ENCODE data around the gene SSUH2.
"Not testable (repeated sequence)": the region's sequence is repeated elsewhere in the genome, so short reads cannot be mapped to it uniquely, and the experiment has no call there.

The SSUH2 gene, protein sequence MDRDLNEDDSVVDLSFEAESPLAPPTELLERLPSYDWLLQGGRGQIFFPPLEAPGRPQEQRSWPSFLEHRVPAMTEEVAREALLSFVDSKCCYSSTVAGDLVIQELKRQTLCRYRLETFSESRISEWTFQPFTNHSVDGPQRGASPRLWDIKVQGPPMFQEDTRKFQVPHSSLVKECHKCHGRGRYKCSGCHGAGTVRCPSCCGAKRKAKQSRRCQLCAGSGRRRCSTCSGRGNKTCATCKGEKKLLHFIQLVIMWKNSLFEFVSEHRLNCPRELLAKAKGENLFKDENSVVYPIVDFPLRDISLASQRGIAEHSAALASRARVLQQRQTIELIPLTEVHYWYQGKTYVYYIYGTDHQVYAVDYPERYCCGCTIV

DNA sequence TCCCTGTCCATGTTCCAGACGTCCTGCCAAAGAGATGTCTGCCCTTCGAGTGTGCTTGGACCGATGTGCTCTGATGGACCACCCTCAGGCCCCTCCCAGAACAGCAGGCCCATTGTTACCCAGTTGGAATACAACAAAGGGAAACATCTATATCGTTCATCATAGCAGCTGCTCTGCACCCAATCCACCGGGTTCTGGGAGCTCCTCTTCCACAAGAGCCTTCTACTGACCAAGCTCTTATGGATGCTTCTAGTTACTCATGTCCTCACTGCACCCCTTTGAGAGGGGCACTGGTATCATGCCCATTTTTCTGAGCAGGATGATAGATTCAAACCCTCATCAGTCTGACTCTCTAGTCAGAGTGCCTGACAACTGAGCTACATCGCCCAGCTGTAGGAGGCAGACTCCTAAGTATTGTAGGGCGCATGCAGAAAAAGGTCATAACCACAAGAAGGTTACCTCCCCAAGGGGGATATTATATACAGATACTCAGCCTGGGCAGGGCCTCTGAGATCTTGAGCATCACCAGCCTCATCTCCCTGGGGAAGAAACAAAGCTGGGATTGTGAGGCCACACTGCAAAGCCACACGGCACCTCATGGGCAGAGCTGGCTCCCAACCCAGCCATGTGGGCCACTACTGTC is at the start of gene SSUH2:
Gene SSUH2 (minus strand): TSS at position 51 of the 643 bp plus-strand sequence. CDS start 40 bp downstream, at position 11.
- DNase-seq (ENCODE audit: low read depth in 3 of 3, low spot score in 1 of 3): no peak

DNA sequence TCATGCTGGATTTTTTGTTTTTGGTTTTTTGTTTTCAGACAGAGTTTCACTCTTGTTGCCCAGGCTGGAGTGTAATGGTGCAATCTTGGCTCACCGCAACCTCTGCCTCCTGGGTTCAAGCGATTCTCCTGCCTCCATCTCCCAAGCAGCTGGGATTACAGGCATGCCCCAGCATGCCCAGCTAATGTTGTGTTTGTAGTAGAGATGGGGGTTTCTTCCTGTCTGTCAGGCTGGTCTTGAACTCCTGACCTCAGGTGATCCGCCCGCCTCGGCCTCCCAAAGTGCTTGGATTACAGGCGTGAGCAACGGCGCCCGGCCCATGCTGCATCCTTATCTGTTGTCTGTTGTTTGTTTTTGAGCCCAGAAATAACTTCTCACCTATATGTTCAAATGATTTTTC is 46.7 kb upstream of the SSUH2 start:
- not testable (repeated sequence) for DNase-seq (ENCODE audit: low read depth in 3 of 3, low spot score in 1 of 3)

GRCh38 chr3:8684992-8685391 is 40.4 kb upstream of the SSUH2 start:
- not testable (repeated sequence) for DNase-seq (ENCODE audit: low read depth in 3 of 3, low spot score in 1 of 3)

GRCh38 chr3:8682850-8683574 is 38.4 kb upstream of the SSUH2 start:
- not testable (repeated sequence) for DNase-seq (ENCODE audit: low read depth in 3 of 3, low spot score in 1 of 3)

- DNase-seq (ENCODE audit: low read depth in 3 of 3, low spot score in 1 of 3): not testable (repeated sequence)
These were observed 37.4 kb upstream of the SSUH2 start for GRCh38 chr3:8681881-8682538.

GRCh38 chr3:8681349-8681748 is 36.8 kb upstream of the SSUH2 start:
- DNase-seq (ENCODE audit: low read depth in 3 of 3, low spot score in 1 of 3): no peak

- not testable (repeated sequence) for DNase-seq (ENCODE audit: low read depth in 3 of 3, low spot score in 1 of 3)
These were observed 35.4 kb upstream of the SSUH2 start for GRCh38 chr3:8679817-8680553.

DNA sequence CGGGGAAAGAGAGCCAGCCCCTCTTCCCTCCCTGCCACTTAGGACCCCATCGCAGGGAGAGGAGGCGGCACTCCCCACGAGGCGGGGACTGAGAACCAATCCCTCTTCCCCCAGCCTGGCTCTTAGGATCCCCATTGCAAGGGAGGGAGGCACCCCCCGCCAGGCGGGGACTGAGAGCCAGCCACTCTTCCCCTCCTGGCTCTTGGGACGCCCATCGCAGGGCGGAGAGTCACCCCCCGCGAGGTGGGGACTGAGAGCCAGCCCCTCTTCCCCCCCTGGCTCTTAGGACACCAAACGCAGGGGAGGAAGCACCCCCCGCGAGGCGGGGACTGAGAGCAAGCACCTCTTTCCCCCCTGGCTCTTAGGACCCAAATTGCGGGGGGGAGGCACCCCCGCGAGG is 34.2 kb upstream of the SSUH2 start:
- DNase-seq (ENCODE audit: low read depth in 3 of 3, low spot score in 1 of 3): no peak

- DNase-seq (ENCODE audit: low read depth in 3 of 3, low spot score in 1 of 3): not testable (repeated sequence)
These were observed 32.7 kb upstream of the SSUH2 start for GRCh38 chr3:8677258-8677657.

DNA sequence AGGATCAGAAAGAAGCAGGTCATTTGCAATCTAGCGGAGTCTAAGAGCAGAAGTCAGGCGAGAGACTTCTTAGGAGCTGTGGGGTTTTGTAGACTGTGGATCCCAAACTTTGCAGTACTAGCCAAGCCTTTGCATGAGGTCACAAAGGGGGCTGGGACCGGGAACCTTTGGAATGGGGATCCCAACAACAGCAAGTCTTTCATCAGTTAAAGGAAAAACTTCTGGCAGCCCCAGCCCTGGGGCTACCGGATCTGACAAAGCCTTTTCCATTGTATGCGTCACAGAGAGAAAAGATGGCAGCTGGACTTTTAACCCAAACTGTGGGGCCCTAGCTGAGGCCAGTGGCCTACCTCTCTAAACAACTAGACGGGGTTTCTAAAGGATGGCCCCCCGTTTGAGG is 31.0 kb upstream of the SSUH2 start:
- not testable (repeated sequence) for DNase-seq (ENCODE audit: low read depth in 3 of 3, low spot score in 1 of 3)

DNA sequence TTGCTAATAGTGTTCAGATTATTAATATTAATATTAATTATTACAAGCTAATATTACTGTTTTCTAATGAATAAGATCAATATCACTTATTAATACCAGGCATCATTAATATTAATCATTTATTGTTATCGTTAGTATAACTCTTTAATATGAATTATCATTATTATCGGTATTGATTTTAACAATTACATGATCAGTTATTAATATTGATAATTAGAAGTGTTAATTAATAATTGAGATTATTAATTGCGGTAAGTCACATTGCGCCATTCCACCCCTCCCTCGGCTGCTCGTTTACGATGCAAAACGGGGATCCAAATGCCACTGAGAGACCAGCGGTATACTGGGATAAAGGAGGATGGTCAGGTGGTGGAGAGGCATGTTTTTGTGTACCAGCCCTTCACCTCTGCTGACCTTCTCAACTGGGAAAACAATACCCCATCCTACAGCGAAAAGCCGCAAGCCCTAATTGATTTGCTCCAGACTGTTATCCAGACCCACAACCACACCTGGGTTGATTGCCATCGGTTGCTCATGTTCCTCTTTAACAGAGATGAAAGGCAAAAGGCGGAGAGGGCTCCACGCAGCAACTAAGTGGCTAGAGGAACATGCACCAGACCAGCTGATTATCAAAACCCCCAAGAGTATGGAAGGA is 28.6 kb upstream of the SSUH2 start:
- DNase-seq (ENCODE audit: low read depth in 3 of 3, low spot score in 1 of 3): no peak

GRCh38 chr3:8669019-8669418 is 24.4 kb upstream of the SSUH2 start:
- DNase-seq (ENCODE audit: low read depth in 3 of 3, low spot score in 1 of 3): no peak

- no peak for DNase-seq (ENCODE audit: low read depth in 3 of 3, low spot score in 1 of 3)
These were observed 23.6 kb upstream of the SSUH2 start for GRCh38 chr3:8668216-8668615.

DNA sequence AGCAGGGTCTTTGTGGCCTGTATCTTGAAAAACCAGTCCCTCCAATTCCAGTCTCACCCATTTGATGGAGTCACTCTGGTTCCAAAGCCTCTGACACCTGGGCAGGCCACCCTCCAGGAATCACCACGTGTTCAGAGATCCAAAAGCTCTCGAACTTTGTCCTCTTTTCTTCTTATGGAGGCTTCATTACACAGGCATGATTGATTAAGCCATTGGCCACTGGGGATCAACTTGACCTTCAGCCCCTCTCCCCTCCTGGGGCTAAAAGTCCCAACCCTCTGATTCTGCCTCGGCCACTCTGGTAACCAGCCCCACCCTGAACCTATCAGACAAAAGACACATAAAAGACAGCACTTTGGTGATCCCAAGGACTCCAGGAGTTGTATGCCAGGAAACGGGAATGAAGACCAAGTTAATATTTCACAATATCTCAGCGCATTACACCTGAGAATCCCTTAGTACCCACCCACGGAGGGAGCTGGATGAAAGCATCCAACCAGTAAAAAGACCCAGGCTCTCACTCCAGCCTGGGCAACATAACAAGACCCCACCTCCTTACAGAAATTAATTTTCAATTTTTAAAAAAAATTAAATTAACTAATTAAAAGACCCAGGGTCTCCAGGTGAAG is 23.0 kb upstream of the SSUH2 start:
- DNase-seq (ENCODE audit: low read depth in 3 of 3, low spot score in 1 of 3): no peak

DNA sequence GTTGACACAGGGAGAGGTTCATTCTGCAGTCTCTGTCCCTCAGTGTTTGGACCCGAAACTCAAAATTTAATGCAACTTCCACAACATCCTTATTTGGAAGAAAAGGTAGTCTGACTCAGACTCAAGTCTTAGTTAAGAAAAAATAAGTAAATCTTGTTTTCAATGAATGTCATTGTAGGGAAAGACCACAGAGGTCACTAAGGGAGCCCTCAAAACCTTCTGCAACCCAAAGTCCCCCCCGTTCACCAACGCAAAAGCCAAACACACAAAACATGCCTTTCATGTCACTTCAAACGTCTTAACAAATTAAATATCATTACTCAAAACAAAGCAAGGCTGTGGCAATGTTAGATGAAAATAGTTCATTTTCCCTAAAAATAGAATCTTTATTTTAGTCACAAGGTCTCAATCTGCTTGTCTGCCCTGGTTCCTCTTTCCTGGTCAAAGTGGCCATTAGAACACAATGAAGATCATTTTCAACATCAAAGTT is 20.9 kb upstream of the SSUH2 start:
- no peak for DNase-seq (ENCODE audit: low read depth in 3 of 3, low spot score in 1 of 3)

DNA sequence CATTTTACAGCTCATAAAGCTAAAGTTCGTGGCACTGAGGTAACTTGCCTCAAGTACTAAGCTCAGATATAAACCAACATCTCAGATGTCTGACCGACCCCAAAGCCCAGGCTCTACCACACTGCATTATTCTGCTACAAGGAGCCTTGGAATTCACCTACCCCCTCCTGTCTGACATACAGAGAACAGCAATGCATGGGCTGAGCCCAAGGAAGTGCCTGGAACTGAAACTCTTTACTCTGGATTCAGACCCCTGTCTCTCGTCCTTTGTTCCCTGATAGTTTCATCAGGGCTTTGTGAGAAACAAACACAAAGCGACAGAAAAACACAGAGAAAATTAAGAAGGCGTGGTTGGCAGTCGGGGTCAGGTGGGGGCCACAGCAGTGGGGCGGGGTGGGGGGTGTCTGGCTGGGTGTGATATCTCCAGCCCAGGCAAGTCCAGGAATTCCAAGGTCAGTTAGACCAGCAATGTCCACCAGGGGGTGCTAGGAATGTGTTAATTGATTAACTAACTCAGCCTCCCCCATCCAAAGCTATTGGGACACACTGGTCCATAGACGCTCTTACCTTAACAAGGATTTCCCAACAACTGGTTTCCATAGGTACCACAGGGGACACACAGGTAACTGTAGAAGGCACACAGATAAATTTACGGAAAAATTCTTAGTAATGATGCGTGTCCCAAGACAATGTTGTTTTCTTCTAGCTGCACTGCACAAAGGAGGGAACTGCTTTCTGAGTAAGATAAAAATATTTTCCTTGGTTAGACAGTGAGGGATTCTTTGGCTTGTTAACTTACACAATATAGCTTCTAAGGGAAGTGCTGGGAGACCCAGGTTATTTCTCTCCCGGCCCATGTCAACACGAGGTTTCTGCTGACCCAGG is 18.8 kb upstream of the SSUH2 start:
- DNase-seq (ENCODE audit: low read depth in 3 of 3, low spot score in 1 of 3): peak in 1 of 3 donors; percentile 14

DNA sequence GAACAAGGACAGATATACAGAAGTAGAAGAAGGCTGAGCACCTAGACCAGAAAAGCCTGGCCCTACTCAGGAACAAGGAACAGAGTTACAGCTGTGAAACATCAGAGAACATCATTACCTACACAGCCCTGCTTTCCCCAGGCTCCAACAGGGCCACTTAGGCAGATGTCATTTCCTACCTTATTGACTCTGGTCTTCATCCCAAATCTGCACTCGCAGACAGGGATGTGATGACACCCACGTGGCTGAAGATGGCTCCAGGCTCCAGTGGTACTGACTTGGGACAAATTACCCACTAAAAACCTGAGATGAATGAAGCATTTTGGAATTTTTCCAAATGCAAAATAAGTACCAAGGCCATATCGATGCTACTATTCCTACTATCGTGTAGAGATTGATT is 18.0 kb upstream of the SSUH2 start:
- DNase-seq (ENCODE audit: low read depth in 3 of 3, low spot score in 1 of 3): no peak

Data from stimulated activated CD4-positive, alpha-beta T cell treated with anti-CD3 and anti-CD28 coated beads, TNF-alpha, amount 100 ng/mL, for 1 hour (primary cell).